GM23338 (cell line): Measurements from ENCODE around the gene MORC4.

ENCODE experiments used
- EZH2 ChIP-seq: fragments of 200-600 bp; sonication (generic); IDR thresholded peaks from one replicate; pipeline ENCODE4 v1.8.0; 2017; ENCODE audit warnings: antibody characterized with exemption, mild to moderate bottlenecking, low read depth; ENCODE audit not compliant: unreplicated experiment
- POLR2AphosphoS5 ChIP-seq: IDR thresholded peaks from 2 replicates; pipeline ENCODE4 v1.6.1; 2016; ENCODE audit warnings: antibody characterized with exemption, low read depth
- TF ChIP-seq, protein P1 (sequence below), 2 experiments: fragments of 200-600 bp in 1 of 2; sonication (generic) in 1 of 2; conservative IDR thresholded peaks; 2 replicates each; pipeline versions ENCODE4 v1.5.1 to v1.6.1; 2016 to 2017; ENCODE audit warnings: antibody characterized with exemption in 2 of 2, low read depth in 2 of 2, mild to moderate bottlenecking in 2 of 2, moderate library complexity in 1 of 2

DNA sequence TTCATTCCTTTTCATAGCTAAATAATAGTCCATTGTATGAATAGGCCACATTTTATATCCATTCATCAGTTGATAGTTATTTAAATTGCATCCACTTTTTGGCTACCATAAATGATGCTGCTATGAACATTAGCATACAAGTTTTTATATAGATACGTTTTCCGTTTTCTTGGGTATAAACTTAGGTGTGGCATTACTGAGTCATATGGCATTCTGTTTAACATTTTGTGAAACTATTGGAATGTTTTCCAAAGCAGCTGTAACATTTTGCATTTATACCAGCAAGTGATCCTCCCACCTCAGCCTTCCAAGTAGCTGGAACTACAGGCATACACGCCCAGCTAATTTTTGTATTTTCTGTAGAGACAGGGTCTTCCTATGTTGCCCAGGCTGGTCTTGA is 53.5 kb downstream of the MORC4 start:
- TF ChIP-seq, protein P1, sequence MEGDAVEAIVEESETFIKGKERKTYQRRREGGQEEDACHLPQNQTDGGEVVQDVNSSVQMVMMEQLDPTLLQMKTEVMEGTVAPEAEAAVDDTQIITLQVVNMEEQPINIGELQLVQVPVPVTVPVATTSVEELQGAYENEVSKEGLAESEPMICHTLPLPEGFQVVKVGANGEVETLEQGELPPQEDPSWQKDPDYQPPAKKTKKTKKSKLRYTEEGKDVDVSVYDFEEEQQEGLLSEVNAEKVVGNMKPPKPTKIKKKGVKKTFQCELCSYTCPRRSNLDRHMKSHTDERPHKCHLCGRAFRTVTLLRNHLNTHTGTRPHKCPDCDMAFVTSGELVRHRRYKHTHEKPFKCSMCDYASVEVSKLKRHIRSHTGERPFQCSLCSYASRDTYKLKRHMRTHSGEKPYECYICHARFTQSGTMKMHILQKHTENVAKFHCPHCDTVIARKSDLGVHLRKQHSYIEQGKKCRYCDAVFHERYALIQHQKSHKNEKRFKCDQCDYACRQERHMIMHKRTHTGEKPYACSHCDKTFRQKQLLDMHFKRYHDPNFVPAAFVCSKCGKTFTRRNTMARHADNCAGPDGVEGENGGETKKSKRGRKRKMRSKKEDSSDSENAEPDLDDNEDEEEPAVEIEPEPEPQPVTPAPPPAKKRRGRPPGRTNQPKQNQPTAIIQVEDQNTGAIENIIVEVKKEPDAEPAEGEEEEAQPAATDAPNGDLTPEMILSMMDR (conservative IDR thresholded peaks at IDR 0.05; ENCODE audit: low read depth in 2 of 2): no peak
- TF ChIP-seq POLR2AphosphoS5 (no peak), EZH2 (no peak)
